BLaER1 (cell line): Measurements from ENCODE around the gene COL16A1.

Experiments used
- H3K27ac ChIP-seq: shearing (Covaris generic); formaldehyde crosslinking; 2 replicates; pipeline ENCODE4 v1.8.1; 2022
- H3K27me3 ChIP-seq: shearing (Covaris generic); formaldehyde crosslinking; 2 replicates; pipeline ENCODE4 v1.8.1; 2022
- H3K36me3 ChIP-seq: shearing (Covaris generic); formaldehyde crosslinking; 2 replicates; pipeline ENCODE4 v1.8.1; 2022
- H3K4me1 ChIP-seq: shearing (Covaris generic); formaldehyde crosslinking; 2 replicates; pipeline ENCODE4 v1.8.1; 2022
- H3K4me2 ChIP-seq: shearing (Covaris generic); formaldehyde crosslinking; 2 replicates; pipeline ENCODE4 v1.8.1; 2022
- H3K4me3 ChIP-seq: shearing (Covaris generic); formaldehyde crosslinking; 2 replicates; pipeline ENCODE4 v1.8.1; 2022
- H3K9ac ChIP-seq: shearing (Covaris generic); formaldehyde crosslinking; 2 replicates; pipeline ENCODE4 v1.8.1; 2022
- H3K9me3 ChIP-seq: shearing (Covaris generic); formaldehyde crosslinking; 2 replicates; pipeline ENCODE4 v1.8.1; 2022
- H4K20me1 ChIP-seq: shearing (Covaris generic); formaldehyde crosslinking; 2 replicates; pipeline ENCODE4 v1.8.1; 2022
- Cebpa-rat ChIP-seq: shearing (Covaris generic); IDR thresholded peaks from 2 replicates; pipeline ENCODE4 v1.8.1; 2022

COL16A1 gene

GRCh38 chr1:31725134-31725533, 21.3 kb upstream of the COL16A1 start:
- Histone ChIP-seq H3K4me1 (peaks cover 35% of the 10 kb centered on the region), H3K27me3 (no peaks in the 10 kb centered on the region), H4K20me1 (peaks cover 35% of the 10 kb centered on the region), H3K4me2 (0 out of 2 replicates have a peak overlapping the region, but pooled peaks have one; percentile 58), H3K27ac (no peak overlapping the region), H3K9me3 (no peaks in the 10 kb centered on the region), H3K9ac (no peak overlapping the region), H3K36me3 (peaks cover 23% of the 10 kb centered on the region), H3K4me3 (no peak overlapping the region)
- TF ChIP-seq Cebpa-rat: no peak

- peaks cover 33% of the 10 kb centered on the region for H3K4me1 ChIP-seq
- TF ChIP-seq Cebpa-rat: no peak
- H3K27me3 ChIP-seq: no peaks in the 10 kb centered on the region
Observed at GRCh38 chr1:31723828-31724359, 20.1 kb upstream of the COL16A1 start.

GRCh38 chr1:31718327-31718897, 14.6 kb upstream of the COL16A1 start:
- no peak overlapping the region for H3K27ac ChIP-seq
- no peaks in the 10 kb centered on the region for H3K9me3 ChIP-seq
- H3K27me3 ChIP-seq: peaks cover 40% of the 10 kb centered on the region
- peaks cover 14% of the 10 kb centered on the region; the same call in 1 of the 2 replicates for H3K4me1 ChIP-seq
- no peak overlapping the region for H3K4me3 ChIP-seq
- H3K9ac ChIP-seq: no peak overlapping the region
- TF ChIP-seq Cebpa-rat: no peak
- H3K36me3 ChIP-seq: no peaks in the 10 kb centered on the region
- H3K4me2 ChIP-seq: no peak overlapping the region
- H4K20me1 ChIP-seq: peaks cover 11% of the 10 kb centered on the region; the same call in 1 of the 2 replicates

More at GRCh38 chr1:31723828-31724359, 20.1 kb upstream of the COL16A1 start:
- Histone ChIP-seq H3K9me3 (no peaks in the 10 kb centered on the region), H3K27ac (no peak overlapping the region), H3K9ac (no peak overlapping the region), H3K4me3 (no peak overlapping the region), H4K20me1 (peaks cover 35% of the 10 kb centered on the region), H3K4me2 (no peak overlapping the region), H3K36me3 (peaks cover 15% of the 10 kb centered on the region)

GRCh38 chr1:31717341-31717740, 13.5 kb upstream of the COL16A1 start:
- Histone ChIP-seq H3K4me1 (peaks cover 14% of the 10 kb centered on the region; the same call in 1 of the 2 replicates), H3K4me2 (no peak overlapping the region), H3K36me3 (no peaks in the 10 kb centered on the region), H3K4me3 (no peak overlapping the region), H3K27ac (no peak overlapping the region), H3K27me3 (peaks cover 48% of the 10 kb centered on the region), H3K9me3 (no peaks in the 10 kb centered on the region), H3K9ac (no peak overlapping the region), H4K20me1 (peaks cover 6% of the 10 kb centered on the region; the same call in 1 of the 2 replicates)
- no peak for TF ChIP-seq Cebpa-rat

DNA sequence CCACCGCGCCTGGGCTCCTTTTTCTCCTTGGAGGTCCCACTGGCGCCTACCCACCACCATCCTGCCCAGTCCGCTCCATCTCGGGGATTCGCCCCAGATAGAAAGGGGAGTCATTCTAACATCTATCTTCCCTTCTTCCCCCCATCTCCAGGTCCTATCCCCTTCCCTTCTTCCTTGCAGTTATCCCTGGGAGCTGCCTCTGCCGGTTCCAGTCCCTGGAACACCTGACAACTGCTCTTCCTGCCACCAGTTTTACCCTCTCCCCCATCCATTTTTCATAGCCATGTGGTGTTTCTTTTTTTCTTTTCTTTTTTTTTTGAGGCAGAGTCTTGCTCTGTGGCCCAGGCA, 12.0 kb upstream of the COL16A1 start:
- H3K9ac ChIP-seq: no peak overlapping the region
- H3K9me3 ChIP-seq: no peaks in the 10 kb centered on the region
- H3K4me3 ChIP-seq: no peak overlapping the region
- H4K20me1 ChIP-seq: peaks cover 6% of the 10 kb centered on the region; the same call in 1 of the 2 replicates
- no peaks in the 10 kb centered on the region for H3K36me3 ChIP-seq
- H3K4me1 ChIP-seq: peaks cover 14% of the 10 kb centered on the region; the same call in 1 of the 2 replicates
- peaks cover 52% of the 10 kb centered on the region for H3K27me3 ChIP-seq
- no peak overlapping the region; the same call in 1 of the 2 replicates for H3K4me2 ChIP-seq
- TF ChIP-seq Cebpa-rat: no peak
- no peak overlapping the region for H3K27ac ChIP-seq

DNA sequence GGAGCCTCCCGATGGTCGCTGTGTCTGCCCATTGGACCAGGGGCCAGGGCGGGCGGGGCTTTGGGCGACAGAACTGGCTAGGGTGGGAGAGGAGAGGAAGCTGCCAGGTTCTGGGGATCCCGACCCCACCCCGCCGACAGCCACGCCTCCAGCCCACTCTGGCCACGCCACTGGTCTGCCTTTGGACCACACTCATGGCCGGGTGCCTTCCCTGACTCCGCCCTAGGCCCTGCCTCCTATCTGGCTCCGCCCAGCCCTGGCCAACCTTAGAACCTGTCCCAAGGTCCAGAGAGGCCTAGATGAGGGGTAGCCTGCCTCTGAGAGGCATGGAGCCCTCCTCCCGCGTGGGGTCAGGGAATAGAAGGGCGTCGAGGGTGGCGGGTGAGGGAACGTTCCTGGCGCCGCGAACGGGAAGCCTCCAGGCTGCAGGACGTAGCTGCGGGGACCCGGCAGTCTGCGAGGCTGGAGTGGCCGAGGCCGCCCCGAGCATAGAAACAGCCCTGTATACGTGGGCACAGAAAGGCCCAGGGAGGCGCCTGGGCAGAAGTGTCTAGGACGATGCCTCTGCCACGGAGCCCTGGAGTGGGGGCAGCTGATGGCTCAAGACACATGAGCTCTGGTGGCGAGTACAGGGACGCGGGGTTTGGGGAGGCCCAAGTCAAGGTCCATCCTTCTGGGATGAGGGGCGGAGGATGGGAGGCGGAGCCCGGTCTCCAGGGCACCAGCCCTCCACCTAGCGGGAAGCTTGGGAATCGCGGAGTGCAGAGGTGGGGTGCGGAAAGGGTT, 11.5 kb upstream of the COL16A1 start:
- Histone ChIP-seq H3K4me3 (peak overlapping the region; percentile 15; the same call in 1 of the 2 replicates), H3K9ac (no peak overlapping the region), H3K27ac (no peak overlapping the region), H3K4me2 (peak overlapping the region; percentile 67), H3K27me3 (peaks cover 52% of the 10 kb centered on the region), H3K36me3 (no peaks in the 10 kb centered on the region), H4K20me1 (peaks cover 6% of the 10 kb centered on the region; the same call in 1 of the 2 replicates), H3K4me1 (peaks cover 15% of the 10 kb centered on the region), H3K9me3 (no peaks in the 10 kb centered on the region)
- TF ChIP-seq Cebpa-rat: no peak

GRCh38 chr1:31714442-31715086, 10.7 kb upstream of the COL16A1 start:
- Histone ChIP-seq H3K4me1 (peaks cover 22% of the 10 kb centered on the region), H3K9me3 (no peaks in the 10 kb centered on the region), H3K9ac (no peak overlapping the region), H3K27me3 (peaks cover 52% of the 10 kb centered on the region), H4K20me1 (peaks cover 6% of the 10 kb centered on the region; the same call in 1 of the 2 replicates), H3K36me3 (no peaks in the 10 kb centered on the region), H3K4me3 (peak overlapping the region; percentile 41), H3K27ac (no peak overlapping the region), H3K4me2 (peak overlapping the region; percentile 67)
- TF ChIP-seq Cebpa-rat: no peak

GRCh38 chr1:31712630-31713029, 8.8 kb upstream of the COL16A1 start:
- H3K4me2 ChIP-seq: no peak overlapping the region

DNA sequence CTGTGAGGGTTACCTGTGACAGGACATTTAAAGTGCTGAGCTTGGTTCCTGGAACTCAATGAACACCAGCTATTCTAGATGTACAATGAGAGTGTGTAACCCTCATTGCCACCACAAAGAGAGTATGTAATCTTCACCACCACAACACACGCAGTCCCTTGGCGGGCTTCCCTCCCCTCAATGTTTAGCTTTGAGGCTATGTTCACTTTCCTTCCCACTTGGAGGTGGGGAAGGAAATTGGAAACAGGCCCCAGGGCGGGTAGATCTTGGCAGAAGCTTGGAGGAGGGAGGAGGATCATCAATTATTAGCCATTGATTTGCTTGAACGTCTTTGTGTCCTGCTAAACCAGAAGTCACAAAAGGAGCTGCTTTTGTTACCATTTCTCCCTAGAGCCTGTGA, 8.3 kb upstream of the COL16A1 start:
- peaks cover 35% of the 10 kb centered on the region for H3K4me1 ChIP-seq

More at GRCh38 chr1:31712630-31713029, 8.8 kb upstream of the COL16A1 start:
- Histone ChIP-seq H3K4me3 (no peak overlapping the region), H3K9ac (no peak overlapping the region), H3K4me1 (peaks cover 32% of the 10 kb centered on the region), H4K20me1 (peaks cover 6% of the 10 kb centered on the region; the same call in 1 of the 2 replicates), H3K27ac (no peak overlapping the region), H3K36me3 (no peaks in the 10 kb centered on the region), H3K27me3 (peaks cover 52% of the 10 kb centered on the region), H3K9me3 (no peaks in the 10 kb centered on the region)
- TF ChIP-seq Cebpa-rat: no peak

More for the DNA sequence above, 8.3 kb upstream of the COL16A1 start:
- H3K4me2 ChIP-seq: no peak overlapping the region
- no peak overlapping the region for H3K27ac ChIP-seq
- H3K4me3 ChIP-seq: no peak overlapping the region
- H3K9me3 ChIP-seq: no peaks in the 10 kb centered on the region
- H4K20me1 ChIP-seq: peaks cover 6% of the 10 kb centered on the region; the same call in 1 of the 2 replicates
- no peak overlapping the region for H3K9ac ChIP-seq
- H3K27me3 ChIP-seq: peaks cover 47% of the 10 kb centered on the region
- TF ChIP-seq Cebpa-rat: no peak
- no peaks in the 10 kb centered on the region for H3K36me3 ChIP-seq
